Measurements from ENCODE around the gene GTSE1. TPM values are rescaled to one million over a fixed set of nuclear protein-coding genes. Genes with fewer than 3 reads are reported as not detected.

The GTSE1 gene
- total RNA-seq, 1 donor from 2014 or later = 0.43 TPM

DNA sequence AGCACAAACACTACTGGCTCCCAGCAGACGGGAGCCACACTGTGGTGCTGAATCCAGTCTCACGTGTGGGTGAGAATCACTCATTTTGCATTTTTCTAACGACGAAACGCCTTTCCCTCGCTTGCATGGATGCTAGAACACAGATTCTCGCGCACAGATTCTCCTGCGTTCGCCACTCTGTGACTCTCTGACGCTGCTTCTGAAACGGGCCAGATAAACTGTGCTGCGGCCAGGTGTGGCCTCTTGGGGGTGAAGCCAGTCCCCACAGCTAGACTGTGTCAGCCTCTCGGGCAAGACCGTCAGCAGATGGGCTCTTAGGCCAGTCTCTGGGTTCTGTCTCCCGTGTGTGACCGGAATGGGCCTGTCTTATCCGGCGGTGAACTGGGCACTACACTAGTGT, 83.4 kb downstream of the GTSE1 start:
- ATAC-seq (ENCODE audit: poor library complexity) (no peak), DNase-seq (no peak)
- intact Hi-C loops (cut with DNase I) = no loop called here

Other genes with a start within 250 kb of the GTSE1 start
- 66.1 TPM for gene PPARA, start 146.3 kb upstream of the GTSE1 start, total RNA-seq
- gene CDPF1, start 46.6 kb upstream of the GTSE1 start, total RNA-seq = 5.4 TPM
- gene PKDREJ, start 33.5 kb upstream of the GTSE1 start, total RNA-seq = 0.05 TPM
- gene TTC38, start 28.9 kb upstream of the GTSE1 start, total RNA-seq = 24.1 TPM
- gene TRMU, start 38.8 kb downstream of the GTSE1 start, total RNA-seq = 37.7 TPM
- gene CELSR1, start 240.8 kb downstream of the GTSE1 start, total RNA-seq = 7.6 TPM